ENCODE results near the gene TEX36.

- no peak for TF ChIP-seq CTCF (IDR thresholded peaks at IDR 0.05)
- no peak for TF ChIP-seq EZH2 (IDR thresholded peaks at IDR 0.05; ENCODE audit: borderline replicate concordance, insufficient read depth, low read depth, low read length, poor library complexity, severe bottlenecking)
Observed at GRCh38 chr10:125692601-125693523, 9.9 kb upstream of the TEX36 start.
